HG02885 (cell line): ENCODE data around the gene HIBADH.
"Not testable (repeated sequence)": the region's sequence is repeated elsewhere in the genome, so short reads cannot be mapped to it uniquely, and the experiment has no call there.

Source experiments
- ATAC-seq: cut with Tn5 transposase; IDR thresholded peaks from one replicate; pipeline ENCODE4 v1.9.1; 2021; ENCODE audit warnings: mild to moderate bottlenecking; ENCODE audit not compliant: unreplicated experiment, poor library complexity

The HIBADH gene

GRCh38 chr7:27515933-27516332 lies 146.8 kb downstream of the HIBADH start:
- no peak for ATAC-seq

DNA sequence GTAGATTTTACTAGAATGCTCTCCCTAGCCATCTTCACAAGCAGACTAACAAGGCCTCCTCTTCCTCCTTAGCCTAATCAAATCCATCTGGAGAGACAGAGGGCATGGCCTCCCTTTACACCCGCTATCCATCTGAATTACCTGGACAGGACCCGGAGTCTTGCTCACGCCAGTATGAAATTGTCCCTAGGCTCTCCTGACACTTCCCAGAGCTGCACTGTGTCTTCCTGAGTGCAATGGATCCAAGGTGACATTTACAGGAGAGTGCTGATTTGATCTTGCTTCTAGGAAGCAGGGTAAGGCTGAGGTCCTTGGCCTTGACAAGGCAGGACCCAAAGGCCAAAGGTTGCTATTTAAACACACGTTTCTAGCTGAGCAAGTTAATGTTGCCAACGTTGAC lies 147.8 kb downstream of the HIBADH start:
- no peak for ATAC-seq

GRCh38 chr7:27513885-27514284 lies 148.8 kb downstream of the HIBADH start:
- no peak for ATAC-seq

DNA sequence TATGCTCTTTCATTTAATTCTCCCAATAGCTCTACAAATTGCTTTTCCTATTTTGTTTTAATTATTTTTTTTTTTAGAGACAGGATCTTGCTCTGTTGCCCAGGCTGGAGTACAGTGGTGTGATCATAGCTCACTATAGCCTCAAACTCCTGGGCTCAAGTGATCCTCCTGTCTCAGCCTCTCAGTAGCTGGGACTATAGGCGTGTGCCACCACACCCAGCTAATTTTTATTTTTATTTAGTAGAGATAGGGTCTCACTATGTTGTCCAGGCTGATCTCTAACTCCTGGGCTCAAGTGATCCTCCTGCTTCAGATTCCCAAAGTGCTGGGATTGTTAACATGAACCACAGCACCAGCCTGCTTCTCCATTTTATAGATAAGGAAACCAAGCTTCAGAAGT lies 151.3 kb downstream of the HIBADH start:
- not testable (repeated sequence) for ATAC-seq

DNA sequence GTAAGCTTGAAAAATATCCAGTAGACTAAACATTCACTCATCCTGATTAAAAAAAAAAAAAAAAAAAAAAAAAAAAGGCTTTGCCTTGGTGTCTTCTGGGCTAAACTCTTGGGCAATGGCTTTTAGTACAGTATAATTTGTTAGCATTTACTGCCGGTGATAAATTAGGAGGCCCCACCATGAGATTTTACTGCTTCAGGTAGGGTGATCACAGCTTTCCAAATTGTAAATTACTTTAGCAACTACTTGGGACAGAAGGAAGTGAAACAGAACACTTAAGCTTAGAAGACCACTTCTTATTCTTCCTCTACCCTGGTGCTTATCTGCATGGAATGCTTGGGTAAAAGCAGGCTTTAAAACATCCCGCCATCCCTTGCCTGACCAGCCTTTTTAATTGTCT lies 152.1 kb downstream of the HIBADH start:
- ATAC-seq, result no peak

GRCh38 chr7:27501879-27502278 lies 160.8 kb downstream of the HIBADH start:
- not testable (repeated sequence) for ATAC-seq

GRCh38 chr7:27501001-27501400 lies 161.7 kb downstream of the HIBADH start:
- ATAC-seq, result no peak

GRCh38 chr7:27492224-27492623 lies 170.5 kb downstream of the HIBADH start:
- no peak for ATAC-seq

- ATAC-seq, result no peak
These were observed 171.1 kb downstream of the HIBADH start for GRCh38 chr7:27491534-27491933.

GRCh38 chr7:27487509-27487908 lies 175.2 kb downstream of the HIBADH start:
- no peak for ATAC-seq

- ATAC-seq, result no peak
These were observed 178.2 kb downstream of the HIBADH start for GRCh38 chr7:27484451-27484850.

DNA sequence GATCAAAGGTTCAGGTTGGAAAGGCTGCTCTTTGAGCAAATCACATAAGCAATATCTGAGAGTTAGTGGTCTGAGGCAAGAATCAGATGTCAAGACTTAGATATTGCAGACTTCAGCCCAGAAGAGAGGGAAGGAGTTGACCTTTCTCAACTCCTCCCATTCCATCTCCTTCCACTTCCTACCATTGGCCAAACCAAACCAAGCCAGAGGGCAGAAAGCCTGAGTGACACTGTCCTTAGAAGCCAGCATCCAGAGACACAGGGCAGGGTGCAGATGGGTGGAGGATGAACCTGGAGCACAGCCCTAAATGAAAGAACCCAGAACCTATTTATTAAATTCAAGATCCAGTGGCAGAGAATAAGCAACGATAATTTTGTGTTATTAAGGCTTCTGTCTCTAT lies 180.5 kb downstream of the HIBADH start:
- no peak for ATAC-seq

DNA sequence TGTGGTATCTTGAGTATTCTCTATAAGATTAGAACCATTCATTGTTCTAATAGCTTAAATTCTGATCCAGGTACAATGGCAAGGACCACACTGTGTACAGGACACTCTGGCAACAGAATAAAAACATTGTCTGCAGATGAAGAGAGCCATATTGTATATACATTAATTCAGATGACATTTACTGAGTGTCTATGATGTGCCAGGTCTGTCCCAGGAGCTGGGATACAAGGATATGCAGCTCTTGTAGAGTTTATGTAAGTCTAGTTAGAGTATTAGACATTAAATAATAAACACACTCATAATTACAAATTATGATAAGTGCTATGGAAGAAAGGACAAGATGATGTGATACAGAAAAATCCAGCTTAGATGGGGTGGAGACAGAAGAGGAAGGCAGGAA lies 184.1 kb downstream of the HIBADH start:
- no peak for ATAC-seq

DNA sequence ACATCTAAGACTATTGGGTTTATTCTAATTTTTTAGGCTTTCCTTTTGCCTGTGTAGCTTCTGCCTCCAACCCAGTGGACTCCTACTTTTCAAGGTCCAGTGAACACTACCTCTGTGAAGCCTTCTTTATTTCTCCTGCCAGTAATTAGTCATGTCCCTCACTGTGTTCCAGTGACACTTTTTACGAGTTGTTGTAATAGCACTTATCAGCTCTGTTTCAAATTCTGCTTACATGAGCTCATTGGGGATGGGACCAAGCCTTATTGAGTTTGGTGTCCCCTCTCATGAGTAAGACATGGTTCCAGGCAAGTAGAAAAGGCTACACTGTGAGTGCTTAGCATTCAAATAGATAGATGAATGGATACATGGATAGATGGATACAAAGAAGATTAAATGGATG lies 184.6 kb downstream of the HIBADH start:
- ATAC-seq, result no peak

- no peak for ATAC-seq
These were observed 186.2 kb downstream of the HIBADH start for GRCh38 chr7:27476493-27476892.
